Endodermal cell (in vitro differentiated cells): ENCODE results near the gene NBAS. TPM values are rescaled to one million over a fixed set of nuclear protein-coding genes. Genes with fewer than 3 reads are reported as not detected.

Experiments
- DNase-seq: peaks from one replicate; pipeline ENCODE4 v3.0.0-alpha.2; 2017
- H3K27ac ChIP-seq: 2 replicates; pipeline ENCODE4 v1.5.1; 2013; ENCODE audit warnings: mild to moderate bottlenecking, low read depth, low read length, moderate library complexity
- H3K27me3 ChIP-seq: 2 replicates; pipeline ENCODE4 v1.6.1; 2013; ENCODE audit warnings: mild to moderate bottlenecking, low read length, moderate library complexity; ENCODE audit not compliant: insufficient read depth, control insufficient read depth, poor library complexity, severe bottlenecking
- H3K36me3 ChIP-seq: 2 replicates; pipeline ENCODE4 v1.7.0; 2013; ENCODE audit warnings: mild to moderate bottlenecking, low read length, moderate library complexity; ENCODE audit not compliant: control insufficient read depth, insufficient read depth
- H3K4me1 ChIP-seq: one replicate; pipeline ENCODE4 v1.7.0; 2013; ENCODE audit warnings: low read length; ENCODE audit not compliant: control insufficient read depth, insufficient read depth
- H3K4me3 ChIP-seq: 2 replicates; pipeline ENCODE4 v1.5.1; 2013; ENCODE audit warnings: mild to moderate bottlenecking, low read length, moderate library complexity
- H3K9ac ChIP-seq: 2 replicates; pipeline ENCODE4 v1.6.1; 2013; ENCODE audit warnings: mild to moderate bottlenecking, low read length, moderate library complexity; ENCODE audit not compliant: poor library complexity, severe bottlenecking; ENCODE audit errors: extremely low read depth
- H3K9me3 ChIP-seq: 2 replicates; pipeline ENCODE4 v1.6.1; 2013; ENCODE audit warnings: mild to moderate bottlenecking, low read length, moderate library complexity; ENCODE audit not compliant: control insufficient read depth
- H3K27ac Mint-ChIP-seq: 2 replicates; pipeline ENCODE4 v1.8.0; 2020; ENCODE audit warnings: mixed read lengths
- H3K27me3 Mint-ChIP-seq: 2 replicates; pipeline ENCODE4 v1.8.0; 2021; ENCODE audit warnings: mild to moderate bottlenecking, mixed read lengths; ENCODE audit not compliant: insufficient read depth
- H3K36me3 Mint-ChIP-seq: 2 replicates; pipeline ENCODE4 v1.8.0; 2020; ENCODE audit warnings: low read depth, mixed read lengths
- H3K4me1 Mint-ChIP-seq: 2 replicates; pipeline ENCODE4 v1.8.0; 2020; ENCODE audit warnings: mixed read lengths
- H3K4me3 Mint-ChIP-seq: 2 replicates; pipeline ENCODE4 v1.8.0; 2020; ENCODE audit warnings: mild to moderate bottlenecking, moderate library complexity, mixed read lengths
- H3K9me3 Mint-ChIP-seq: 2 replicates; pipeline ENCODE4 v1.8.0; 2020; ENCODE audit warnings: mild to moderate bottlenecking, mixed read lengths
- CTCF ChIP-seq: fragments of 200-600 bp; sonication (generic); conservative IDR thresholded peaks from 2 replicates; pipeline ENCODE4 v1.5.0; 2021; ENCODE audit warnings: antibody characterized with exemption, mild to moderate bottlenecking
- WGBS, 2 experiments: methylation state at CpG; one replicate each; pipeline versions ENCODE4 v1.1.5 to v1.1.7; 2013; ENCODE audit warnings: missing lambda C conversion rate in 2 of 2, mixed read lengths in 1 of 2; ENCODE audit not compliant: insufficient coverage in 1 of 2, insufficient read length in 1 of 2; 5-methylcytosine and 5-hydroxymethylcytosine counted together
- total RNA-seq, 2 donors: library from RNA; stranded (reverse); fragmentation: NEBNext Ultra II Directional in 1 of 2; extraction: Animal tissue kit (Norgen Biotek cat#: 25700) in 1 of 2; gene quantifications; 2 replicates in 1 of 2; 3 replicates in 1 of 2; pipeline ENCODE4 v1.2.1, GENCODE V29; 2021

NBAS gene
- total RNA-seq, 2 donors from 2014 or later, result 47.4 to 54.7 TPM

DNA sequence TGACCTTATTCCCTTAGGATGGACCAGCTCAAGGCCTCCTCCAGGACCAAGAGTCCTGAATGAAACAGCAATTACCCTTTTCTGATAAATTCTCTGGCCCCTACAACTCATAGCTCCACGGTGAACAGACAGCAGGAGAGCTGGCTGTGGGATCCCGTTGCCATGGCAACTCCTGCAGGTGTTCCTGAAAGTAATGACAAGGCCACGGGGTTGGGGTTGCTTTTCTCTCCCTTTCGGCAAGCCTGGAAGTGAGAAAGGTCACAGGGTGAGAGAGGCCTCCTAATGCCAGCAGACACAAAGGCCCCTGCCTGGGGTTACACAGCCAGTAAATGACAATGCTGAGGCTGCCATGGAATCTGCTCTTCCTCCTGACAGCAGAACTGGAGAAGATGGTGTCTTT is 403.0 kb downstream of the NBAS start:
- WGBS, 2 experiments, result 50 to 70% methylated on average over 3 to 4 of the region's 4 CpGs
- Mint-ChIP-seq H3K4me1 (peaks cover 48% of the 10 kb centered on the region), H3K9me3 (no peaks in the 10 kb centered on the region), H3K27ac (no peak overlapping the region), H3K27me3 (no peaks in the 10 kb centered on the region), H3K4me3 (no peak overlapping the region), H3K36me3 (no peaks in the 10 kb centered on the region)
- Histone ChIP-seq H3K27me3 (no peaks in the 10 kb centered on the region), H3K9ac (no peak overlapping the region), H3K36me3 (no peaks in the 10 kb centered on the region), H3K27ac (peak overlapping the region; percentile 33), H3K4me3 (no peak overlapping the region), H3K9me3 (no peaks in the 10 kb centered on the region), H3K4me1 (peaks cover 27% of the 10 kb centered on the region)
- DNase-seq, result peak; percentile 70
- no peak for TF ChIP-seq CTCF

- H3K27me3 Mint-ChIP-seq, result no peaks in the 10 kb centered on the region
- TF ChIP-seq CTCF, result no peak
- Histone ChIP-seq H3K4me3 (no peak overlapping the region), H3K36me3 (no peaks in the 10 kb centered on the region), H3K9ac (no peak overlapping the region), H3K4me1 (peaks cover 13% of the 10 kb centered on the region), H3K9me3 (no peaks in the 10 kb centered on the region), H3K27ac (no peak overlapping the region), H3K27me3 (no peaks in the 10 kb centered on the region)
- no peak overlapping the region for H3K27ac Mint-ChIP-seq
- H3K36me3 Mint-ChIP-seq, result no peaks in the 10 kb centered on the region
- no peaks in the 10 kb centered on the region for H3K9me3 Mint-ChIP-seq
- DNase-seq, result peak; percentile 67
- no peak overlapping the region for H3K4me3 Mint-ChIP-seq
- H3K4me1 Mint-ChIP-seq, result peaks cover 28% of the 10 kb centered on the region
- WGBS, 2 experiments, result 83 to 90% methylated on average over 2 to 7 of the region's 7 CpGs
Measured at GRCh38 chr2:15155959-15156574, 405.1 kb downstream of the NBAS start.

DNA sequence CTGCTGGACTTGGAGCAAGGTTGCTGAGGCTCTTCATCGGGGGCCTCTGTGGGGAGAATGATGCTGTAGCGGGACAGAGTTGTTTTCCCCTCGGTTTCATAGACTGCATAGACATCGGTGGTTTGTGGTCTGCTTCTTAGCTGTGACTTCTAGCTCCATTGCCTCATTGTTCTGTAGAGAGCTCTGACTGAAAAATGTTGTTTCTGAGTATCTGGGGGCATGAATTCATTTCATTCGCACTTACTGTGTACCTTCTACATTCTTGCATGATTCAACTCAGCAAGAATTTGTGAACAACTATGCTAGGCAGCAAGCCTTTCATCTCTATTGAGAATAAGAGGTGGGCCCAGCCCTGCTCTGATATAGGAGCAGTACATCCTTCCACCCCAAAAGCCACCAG is 406.8 kb downstream of the NBAS start:
- no peaks in the 10 kb centered on the region for H3K9me3 ChIP-seq
- no peaks in the 10 kb centered on the region for H3K27me3 ChIP-seq
- Mint-ChIP-seq H3K4me1 (peaks cover 16% of the 10 kb centered on the region), H3K9me3 (no peaks in the 10 kb centered on the region), H3K36me3 (no peaks in the 10 kb centered on the region), H3K27ac (no peak overlapping the region), H3K27me3 (no peaks in the 10 kb centered on the region), H3K4me3 (no peak overlapping the region)
- H3K36me3 ChIP-seq, result no peaks in the 10 kb centered on the region
- H3K4me1 ChIP-seq, result peaks cover 8% of the 10 kb centered on the region
- no peak for TF ChIP-seq CTCF
- no peak for DNase-seq
- no peak overlapping the region for H3K4me3 ChIP-seq
- WGBS, 2 experiments, result 89 to 100% methylated on average over 1 to 5 of the region's 5 CpGs
- no peak overlapping the region for H3K27ac ChIP-seq
- no peak overlapping the region for H3K9ac ChIP-seq
